ENCODE measurements around the gene TACC2.

DNA sequence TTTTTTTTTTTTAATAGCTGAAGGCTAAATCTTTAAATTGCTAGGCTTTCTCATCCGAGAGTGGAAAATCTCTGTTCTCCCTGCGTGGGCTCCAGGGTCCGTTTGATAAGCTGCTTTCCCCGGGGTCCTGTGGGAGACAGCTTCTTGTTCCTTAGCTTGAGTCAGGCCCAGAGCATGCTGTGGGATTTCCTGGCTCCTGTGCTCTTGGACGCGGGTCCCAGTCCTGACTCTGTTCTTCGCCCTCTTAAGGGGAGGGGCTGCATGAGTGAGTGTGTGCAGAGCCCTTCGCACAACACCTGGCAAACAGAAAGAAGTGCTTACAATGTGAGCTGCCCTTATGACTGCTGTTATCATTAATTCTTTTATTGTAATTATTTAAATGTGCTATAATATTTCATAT is 133.5 kb downstream of the TACC2 start:
- TF ChIP-seq EZH2 (IDR thresholded peaks at IDR 0.05; ENCODE audit: borderline replicate concordance, low read length), result no peak
- TF ChIP-seq CTCF (IDR thresholded peaks at IDR 0.05; ENCODE audit: low read length), result no peak
